ENCODE data around the gene CRISPLD2.
"Not testable (repeated sequence)": the region's sequence is repeated elsewhere in the genome, so short reads cannot be mapped to it uniquely, and the experiment has no call there.

Gene CRISPLD2

GRCh38 chr16:84864326-84864955 is 44.7 kb downstream of the CRISPLD2 start:
- TF ChIP-seq, protein P1, sequence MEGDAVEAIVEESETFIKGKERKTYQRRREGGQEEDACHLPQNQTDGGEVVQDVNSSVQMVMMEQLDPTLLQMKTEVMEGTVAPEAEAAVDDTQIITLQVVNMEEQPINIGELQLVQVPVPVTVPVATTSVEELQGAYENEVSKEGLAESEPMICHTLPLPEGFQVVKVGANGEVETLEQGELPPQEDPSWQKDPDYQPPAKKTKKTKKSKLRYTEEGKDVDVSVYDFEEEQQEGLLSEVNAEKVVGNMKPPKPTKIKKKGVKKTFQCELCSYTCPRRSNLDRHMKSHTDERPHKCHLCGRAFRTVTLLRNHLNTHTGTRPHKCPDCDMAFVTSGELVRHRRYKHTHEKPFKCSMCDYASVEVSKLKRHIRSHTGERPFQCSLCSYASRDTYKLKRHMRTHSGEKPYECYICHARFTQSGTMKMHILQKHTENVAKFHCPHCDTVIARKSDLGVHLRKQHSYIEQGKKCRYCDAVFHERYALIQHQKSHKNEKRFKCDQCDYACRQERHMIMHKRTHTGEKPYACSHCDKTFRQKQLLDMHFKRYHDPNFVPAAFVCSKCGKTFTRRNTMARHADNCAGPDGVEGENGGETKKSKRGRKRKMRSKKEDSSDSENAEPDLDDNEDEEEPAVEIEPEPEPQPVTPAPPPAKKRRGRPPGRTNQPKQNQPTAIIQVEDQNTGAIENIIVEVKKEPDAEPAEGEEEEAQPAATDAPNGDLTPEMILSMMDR (IDR thresholded peaks at IDR 0.05; ENCODE audit: low read depth, low read length), result no peak
- no peak overlapping the region for H3K4me3 ChIP-seq (ENCODE audit: low read depth, low read length)

GRCh38 chr16:84867696-84868095 is 47.9 kb downstream of the CRISPLD2 start:
- TF ChIP-seq, protein P1 (IDR thresholded peaks at IDR 0.05; ENCODE audit: low read depth, low read length), result no peak
- H3K4me3 ChIP-seq (ENCODE audit: low read depth, low read length), result no peak overlapping the region

DNA sequence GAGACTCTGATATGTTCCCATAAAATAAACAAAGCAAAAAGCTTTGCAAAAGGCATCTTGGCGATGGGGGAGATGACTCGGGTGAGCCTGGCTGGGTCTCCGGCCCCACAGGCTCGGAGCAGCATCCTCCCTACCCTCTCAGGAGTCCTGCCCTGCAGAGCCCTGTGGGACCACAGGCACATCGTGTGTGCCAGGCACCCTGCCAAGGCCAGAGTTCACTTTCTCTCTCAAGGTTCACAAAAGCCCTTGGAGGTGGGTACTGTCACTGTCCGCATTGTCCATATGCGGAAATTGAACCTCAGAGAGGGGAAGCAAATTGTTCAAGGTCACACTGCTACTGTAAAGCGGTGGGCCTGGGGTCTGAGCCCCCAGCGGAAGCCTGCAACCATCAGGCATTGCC is 48.5 kb downstream of the CRISPLD2 start:
- TF ChIP-seq, protein P1 (IDR thresholded peaks at IDR 0.05; ENCODE audit: low read depth, low read length), result no peak
- no peak overlapping the region for H3K4me3 ChIP-seq (ENCODE audit: low read depth, low read length)

- TF ChIP-seq, protein P1 (IDR thresholded peaks at IDR 0.05; ENCODE audit: low read depth, low read length), result no peak
- H3K4me3 ChIP-seq (ENCODE audit: low read depth, low read length), result no peak overlapping the region
Measured at GRCh38 chr16:84868829-84869472, 49.2 kb downstream of the CRISPLD2 start.

GRCh38 chr16:84869473-84869845 is 49.7 kb downstream of the CRISPLD2 start:
- TF ChIP-seq, protein P1 (IDR thresholded peaks at IDR 0.05; ENCODE audit: low read depth, low read length), result no peak
- no peak overlapping the region for H3K4me3 ChIP-seq (ENCODE audit: low read depth, low read length)

DNA sequence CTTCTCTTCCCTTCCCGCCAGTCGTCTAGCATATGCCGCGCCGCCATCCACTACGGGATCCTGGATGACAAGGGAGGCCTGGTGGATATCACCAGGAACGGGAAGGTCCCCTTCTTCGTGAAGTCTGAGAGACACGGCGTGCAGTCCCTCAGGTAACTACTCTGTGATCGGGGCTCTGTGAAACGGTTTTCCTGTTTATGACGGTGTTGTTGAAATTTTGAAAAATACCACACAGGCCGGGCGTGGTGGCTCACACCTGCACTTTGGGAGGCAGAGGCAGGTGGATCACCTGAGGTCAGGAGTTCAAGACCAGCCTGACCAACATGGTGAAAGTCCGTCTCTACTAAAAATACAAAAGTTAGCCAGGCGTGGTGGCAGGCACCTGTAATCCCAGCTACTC is 53.2 kb downstream of the CRISPLD2 start:
- H3K4me3 ChIP-seq (ENCODE audit: low read depth, low read length), result not testable (repeated sequence)

DNA sequence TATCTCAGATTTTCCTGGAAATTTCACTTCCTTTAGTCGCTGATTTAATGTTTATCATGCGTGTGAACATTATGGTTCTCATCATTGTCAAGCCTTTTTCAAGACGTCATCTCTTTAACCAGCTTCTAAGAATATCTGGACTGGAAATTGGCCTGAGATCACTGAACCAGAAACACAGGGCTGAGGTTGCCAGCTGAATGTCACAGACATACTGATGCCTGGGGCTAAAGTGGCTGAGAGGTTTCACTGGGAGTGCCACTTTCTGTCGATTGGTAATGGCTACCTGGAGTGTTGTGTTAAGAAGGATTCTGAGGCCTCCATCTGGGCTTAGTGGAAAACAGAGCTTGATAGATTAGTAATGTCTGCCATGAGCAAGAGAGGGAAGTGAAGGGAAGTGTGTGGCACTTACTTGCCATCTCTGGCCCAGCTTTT is 54.2 kb downstream of the CRISPLD2 start:
- H3K4me3 ChIP-seq (ENCODE audit: low read depth, low read length), result no peak overlapping the region
- TF ChIP-seq, protein P1 (IDR thresholded peaks at IDR 0.05; ENCODE audit: low read depth, low read length), result no peak

Data from WI38 (cell line).